GM23338 (cell line): ENCODE data around the gene GUCA2B. TPM values are rescaled to one million over a fixed set of nuclear protein-coding genes. Genes with fewer than 3 reads are reported as not detected.

Source experiments
- ATAC-seq: fragments of 200-7000 bp; cut with Tn5 transposase; 3 replicates; pipeline ENCODE4 v1.9.1; 2020
- DNase-seq: peaks from one replicate; pipeline ENCODE4 v3.0.0-alpha.2; 2015; ENCODE audit warnings: low spot score
- H2AFZ ChIP-seq: fragments of 200-600 bp; sonication (generic); 2 replicates; pipeline ENCODE4 v1.8.0; 2016; ENCODE audit warnings: antibody characterized with exemption, mild to moderate bottlenecking, moderate library complexity
- H3F3A ChIP-seq: fragments of 200-600 bp; sonication (generic); replicated peaks from 2 replicates; pipeline ENCODE4 v1.8.0; 2017; ENCODE audit warnings: antibody characterized with exemption, mixed run types, low read depth
- H3K27ac ChIP-seq: fragments of 200-600 bp; sonication (generic); 2 replicates; pipeline ENCODE4 v1.6.1; 2016; ENCODE audit warnings: low read depth
- H3K27me3 ChIP-seq: fragments of 200-600 bp; sonication (generic); 2 replicates; pipeline ENCODE4 v1.8.0; 2016; ENCODE audit warnings: mild to moderate bottlenecking, mixed run types, moderate library complexity; ENCODE audit not compliant: insufficient read depth
- H3K36me3 ChIP-seq: fragments of 200-600 bp; sonication (generic); 2 replicates; pipeline ENCODE4 v1.8.0; 2016; ENCODE audit warnings: mild to moderate bottlenecking; ENCODE audit not compliant: insufficient read depth
- H3K4me1 ChIP-seq: fragments of 200-600 bp; sonication (generic); 2 replicates; pipeline ENCODE4 v1.8.0; 2016; ENCODE audit warnings: mild to moderate bottlenecking, moderate library complexity; ENCODE audit not compliant: insufficient read depth
- H3K4me2 ChIP-seq: fragments of 200-600 bp; sonication (generic); 2 replicates; pipeline ENCODE4 v1.7.1; 2017; ENCODE audit warnings: mixed run types
- H3K4me3 ChIP-seq: fragments of 200-600 bp; sonication (generic); 2 replicates; pipeline ENCODE4 v1.6.1; 2016; ENCODE audit warnings: mixed run types
- H3K79me2 ChIP-seq: fragments of 200-600 bp; sonication (generic); replicated peaks from 2 replicates; pipeline ENCODE4 v1.8.0; 2017; ENCODE audit warnings: mild to moderate bottlenecking; ENCODE audit not compliant: insufficient read depth
- H3K9me2 ChIP-seq: fragments of 200-600 bp; sonication (generic); 2 replicates; pipeline ENCODE4 v1.8.0; 2017; ENCODE audit not compliant: insufficient read depth
- H4K20me1 ChIP-seq: fragments of 200-600 bp; sonication (generic); replicated peaks from 2 replicates; pipeline ENCODE4 v1.8.0; 2017; ENCODE audit warnings: mild to moderate bottlenecking; ENCODE audit not compliant: insufficient read depth
- H3K27ac Mint-ChIP-seq: 2 replicates; pipeline ENCODE4 v1.8.0; 2020; ENCODE audit warnings: inconsistent platforms, mild to moderate bottlenecking, moderate library complexity, mixed read lengths
- H3K27me3 Mint-ChIP-seq: 3 replicates; pipeline ENCODE4 v1.8.0; 2022; ENCODE audit warnings: low read depth, mild to moderate bottlenecking, moderate library complexity, mixed read lengths, inconsistent platforms; ENCODE audit not compliant: insufficient read depth, poor library complexity
- H3K36me3 Mint-ChIP-seq: 3 replicates; pipeline ENCODE4 v1.8.0; 2021; ENCODE audit warnings: low read depth, mild to moderate bottlenecking, inconsistent platforms, moderate library complexity, mixed read lengths
- H3K4me1 Mint-ChIP-seq: 3 replicates; pipeline ENCODE4 v1.8.0; 2020; ENCODE audit warnings: mild to moderate bottlenecking, inconsistent platforms, mixed read lengths
- H3K4me3 Mint-ChIP-seq: 3 replicates; pipeline ENCODE4 v1.8.0; 2021; ENCODE audit warnings: moderate library complexity, mild to moderate bottlenecking, inconsistent platforms, mixed read lengths
- H3K9me3 Mint-ChIP-seq: 3 replicates; pipeline ENCODE4 v1.8.0; 2020; ENCODE audit warnings: moderate library complexity, mild to moderate bottlenecking, inconsistent platforms, mixed read lengths
- CREB1 ChIP-seq: fragments of 250-450 bp; sonication (Bioruptor Pico); IDR thresholded peaks from 2 replicates; pipeline ENCODE4 v1.5.0; 2020; ENCODE audit warnings: low read depth, mild to moderate bottlenecking, moderate library complexity
- CTCF ChIP-seq, 2 experiments: fragments of 200-600 bp in 1 of 2; sonication (generic) in 1 of 2; conservative IDR thresholded peaks; 2 replicates each; pipeline versions ENCODE4 v1.5.1 to v1.6.1; 2016 to 2017; ENCODE audit warnings: antibody characterized with exemption in 2 of 2, low read depth in 2 of 2, mild to moderate bottlenecking in 2 of 2, moderate library complexity in 1 of 2
- ETS1 ChIP-seq: IDR thresholded peaks from 2 replicates; pipeline ENCODE4 v1.6.1; 2016; ENCODE audit warnings: antibody characterized with exemption
- EZH2phosphoT487 ChIP-seq: fragments of 200-600 bp; sonication (generic); IDR thresholded peaks from one replicate; pipeline ENCODE4 v1.8.1; 2018; ENCODE audit warnings: antibody characterized with exemption; ENCODE audit not compliant: unreplicated experiment
- JUNB ChIP-seq: IDR thresholded peaks from one replicate; pipeline ENCODE4 v1.6.1; 2016; ENCODE audit warnings: antibody characterized with exemption; ENCODE audit not compliant: unreplicated experiment
- NANOG ChIP-seq: IDR thresholded peaks from 2 replicates; pipeline ENCODE4 v1.6.1; 2016; ENCODE audit warnings: antibody characterized with exemption, borderline replicate concordance
- POLR2AphosphoS5 ChIP-seq: IDR thresholded peaks from 2 replicates; pipeline ENCODE4 v1.6.1; 2016; ENCODE audit warnings: antibody characterized with exemption, low read depth
- REST ChIP-seq: IDR thresholded peaks from one replicate; pipeline ENCODE4 v1.6.1; 2018; ENCODE audit warnings: antibody characterized with exemption; ENCODE audit not compliant: unreplicated experiment
- STAT1 ChIP-seq: IDR thresholded peaks from one replicate; pipeline ENCODE4 v1.6.1; 2016; ENCODE audit warnings: antibody characterized with exemption; ENCODE audit not compliant: unreplicated experiment
- ZNF114 ChIP-seq: fragments of 250-450 bp; sonication (Bioruptor Pico); IDR thresholded peaks from 2 replicates; pipeline ENCODE4 v1.5.0; 2020; ENCODE audit warnings: mild to moderate bottlenecking, moderate library complexity
- ZNF331 ChIP-seq: fragments of 250-450 bp; sonication (Bioruptor Pico); IDR thresholded peaks from 2 replicates; pipeline ENCODE4 v1.5.0; 2020; ENCODE audit warnings: low read depth, mild to moderate bottlenecking, moderate library complexity
- polyA plus RNA-seq: library from polyadenylated mRNA; unstranded; fragments of >200 nt; fragmentation: Nextera tagmentation; extraction: Ambion mirVana; gene quantifications from 2 replicates; pipeline ENCODE4 v1.2.1, GENCODE V29; 2016
- total RNA-seq: library from RNA; depleted of rRNA; stranded (reverse); fragments of >200 nt; shearing (Covaris generic); gene quantifications from 2 replicates; pipeline ENCODE4 v1.2.3, GENCODE V29; 2014

The GUCA2B gene
- total and polyA plus RNA-seq, 2 experiments from 2014 or later, result not detected

GRCh38 chr1:42139444-42139843, 13.8 kb upstream of the GUCA2B start (continued):
- TF ChIP-seq POLR2AphosphoS5 (no peak), ZNF114 (no peak), CREB1 (CRISPR knock-in tag) (no peak), EZH2phosphoT487 (no peak), NANOG (no peak), ZNF331 (CRISPR knock-in tag) (no peak), STAT1 (no peak), ETS1 (no peak)

- Histone ChIP-seq H4K20me1 (no peaks in the 10 kb centered on the region), H3K36me3 (no peaks in the 10 kb centered on the region), H3K4me1 (no peaks in the 10 kb centered on the region; the same call in 1 of the 2 replicates), H3K27me3 (no peaks in the 10 kb centered on the region), H3K4me3 (no peak overlapping the region), H3F3A (no peaks in the 10 kb centered on the region), H3K4me2 (no peak overlapping the region), H2AFZ (no peak overlapping the region), H3K9me2 (0 out of 2 replicates have a peak, but pooled peaks cover 3% of the 10 kb centered on the region), H3K27ac (no peak overlapping the region), H3K79me2 (no peaks in the 10 kb centered on the region)
- no peaks in the 10 kb centered on the region; the same call in 2 of the 3 replicates for H3K9me3 Mint-ChIP-seq
- TF ChIP-seq EZH2phosphoT487 (no peak), REST (no peak), JUNB (no peak), ETS1 (no peak), CTCF (conservative IDR thresholded peaks at IDR 0.05; ENCODE audit: low read depth in 2 of 2) (no peak), POLR2AphosphoS5 (no peak)
- ATAC-seq (no peak), DNase-seq (no peak)
- no peaks in the 10 kb centered on the region for H3K27me3 Mint-ChIP-seq
- no peaks in the 10 kb centered on the region for H3K4me1 Mint-ChIP-seq
- H3K4me3 Mint-ChIP-seq, result no peak overlapping the region
- H3K36me3 Mint-ChIP-seq, result no peaks in the 10 kb centered on the region
- H3K27ac Mint-ChIP-seq, result no peak overlapping the region
These were observed 13.0 kb upstream of the GUCA2B start for GRCh38 chr1:42140191-42140590.
